ENCODE results near the gene XXYLT1.

The XXYLT1 gene

DNA sequence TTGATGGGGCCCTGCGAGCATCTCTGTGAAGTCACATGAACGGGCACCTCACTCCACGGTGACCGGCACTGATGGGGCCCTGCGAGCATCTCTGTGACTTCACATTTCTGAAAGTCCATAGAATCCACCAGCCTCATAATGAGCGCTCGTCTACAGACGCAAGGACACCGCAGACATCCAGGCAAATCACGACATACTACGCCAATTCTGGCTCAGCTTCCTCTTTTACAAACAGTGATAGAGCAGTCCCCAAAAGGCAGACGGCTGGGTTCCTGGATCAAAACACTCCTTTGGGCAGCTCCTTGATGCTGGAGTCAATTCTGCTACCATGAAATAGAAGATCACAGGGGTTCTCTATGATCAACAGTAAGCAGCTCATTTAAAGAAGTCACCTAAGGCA, 125.4 kb downstream of the XXYLT1 start:
- H3K9ac ChIP-seq (ENCODE audit: low read length in 2 of 2), result no peak overlapping the region
- H3K9me3 ChIP-seq (ENCODE audit: control insufficient read depth in 2 of 2, low read length in 2 of 2), result peaks cover 0 to 3% of the 10 kb centered on the region in 2 donors
- no peaks in the 10 kb centered on the region for H3K27me3 ChIP-seq (ENCODE audit: control insufficient read depth in 1 of 2, insufficient read depth in 2 of 2, low read length in 2 of 2)
- H3K4me1 ChIP-seq (ENCODE audit: control insufficient read depth, insufficient read depth, low read length), result peaks cover 10% of the 10 kb centered on the region
- H3K36me3 ChIP-seq (ENCODE audit: control insufficient read depth in 2 of 2, insufficient read depth in 2 of 2, low read length in 2 of 2), result no peaks in the 10 kb centered on the region
- H3K4me3 ChIP-seq (ENCODE audit: low read length in 2 of 2), result no peak overlapping the region
- H3K27ac ChIP-seq (ENCODE audit: low read length), result no peak overlapping the region

DNA sequence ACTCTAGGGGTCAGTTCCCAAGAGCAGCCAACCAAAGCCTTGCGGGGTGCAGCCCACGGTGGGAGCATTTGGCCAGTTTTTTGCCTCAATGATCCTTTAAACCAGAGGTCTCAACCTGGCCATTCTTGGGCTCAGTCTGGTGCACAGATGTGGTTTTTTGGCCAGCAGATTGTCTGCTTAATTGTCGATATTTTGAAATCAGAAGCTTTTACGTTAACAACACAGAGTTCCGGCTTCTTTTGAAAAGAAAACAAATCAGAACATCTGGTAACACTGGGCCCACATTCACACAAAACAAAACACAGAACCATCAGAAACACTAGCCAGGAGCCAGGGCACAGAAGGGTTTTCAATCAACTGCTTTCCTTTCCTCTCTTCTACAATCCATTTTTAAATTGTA, 127.7 kb downstream of the XXYLT1 start:
- peaks cover 5% of the 10 kb centered on the region for H3K4me1 ChIP-seq (ENCODE audit: control insufficient read depth, insufficient read depth, low read length)
- no peaks in the 10 kb centered on the region for H3K36me3 ChIP-seq (ENCODE audit: control insufficient read depth in 2 of 2, insufficient read depth in 2 of 2, low read length in 2 of 2)
- no peaks in the 10 kb centered on the region for H3K27me3 ChIP-seq (ENCODE audit: control insufficient read depth in 1 of 2, insufficient read depth in 2 of 2, low read length in 2 of 2)
- H3K27ac ChIP-seq (ENCODE audit: low read length), result no peak overlapping the region
- H3K9me3 ChIP-seq (ENCODE audit: control insufficient read depth in 2 of 2, low read length in 2 of 2), result peaks cover 0 to 3% of the 10 kb centered on the region in 2 donors
- no peak overlapping the region for H3K9ac ChIP-seq (ENCODE audit: low read length in 2 of 2)
- H3K4me3 ChIP-seq (ENCODE audit: low read length in 2 of 2), result no peak overlapping the region

DNA sequence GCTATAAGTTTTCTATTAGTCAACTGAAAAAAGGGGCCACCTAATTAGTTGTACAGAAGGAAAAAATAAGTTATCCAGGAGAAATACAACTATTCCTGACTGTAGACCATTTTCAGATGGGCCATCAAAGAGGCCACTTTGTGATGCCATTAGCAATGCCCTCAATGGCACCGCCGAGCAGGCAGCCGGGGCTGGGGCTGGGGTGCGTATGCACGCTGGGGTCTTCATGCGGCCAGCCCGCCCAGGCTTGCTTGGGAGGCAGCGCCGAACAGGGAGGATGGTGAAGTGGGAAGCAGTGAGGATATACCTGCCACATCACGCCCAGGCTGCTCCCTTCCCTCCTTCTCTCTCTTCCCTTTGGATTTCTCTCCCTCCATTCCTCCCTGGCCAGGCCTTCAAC, 128.4 kb downstream of the XXYLT1 start:
- H3K9ac ChIP-seq (ENCODE audit: low read length in 2 of 2), result no peak overlapping the region
- no peaks in the 10 kb centered on the region for H3K27me3 ChIP-seq (ENCODE audit: control insufficient read depth in 1 of 2, insufficient read depth in 2 of 2, low read length in 2 of 2)
- H3K9me3 ChIP-seq (ENCODE audit: control insufficient read depth in 2 of 2, low read length in 2 of 2), result peaks cover 0 to 3% of the 10 kb centered on the region in 2 donors
- H3K36me3 ChIP-seq (ENCODE audit: control insufficient read depth in 2 of 2, insufficient read depth in 2 of 2, low read length in 2 of 2), result no peaks in the 10 kb centered on the region
- no peak overlapping the region for H3K4me3 ChIP-seq (ENCODE audit: low read length in 2 of 2)
- H3K27ac ChIP-seq (ENCODE audit: low read length), result no peak overlapping the region
- H3K4me1 ChIP-seq (ENCODE audit: control insufficient read depth, insufficient read depth, low read length), result peaks cover 5% of the 10 kb centered on the region

GRCh38 chr3:195140816-195141793, 129.9 kb downstream of the XXYLT1 start:
- H3K9ac ChIP-seq (ENCODE audit: low read length in 2 of 2), result no peak overlapping the region
- H3K27me3 ChIP-seq (ENCODE audit: control insufficient read depth in 1 of 2, insufficient read depth in 2 of 2, low read length in 2 of 2), result no peaks in the 10 kb centered on the region
- no peak overlapping the region for H3K4me3 ChIP-seq (ENCODE audit: low read length in 2 of 2)
- no peaks in the 10 kb centered on the region for H3K36me3 ChIP-seq (ENCODE audit: control insufficient read depth in 2 of 2, insufficient read depth in 2 of 2, low read length in 2 of 2)
- no peak overlapping the region for H3K27ac ChIP-seq (ENCODE audit: low read length)
- peaks cover 5% of the 10 kb centered on the region for H3K4me1 ChIP-seq (ENCODE audit: control insufficient read depth, insufficient read depth, low read length)
- peaks cover 0 to 3% of the 10 kb centered on the region in 2 donors for H3K9me3 ChIP-seq (ENCODE audit: control insufficient read depth in 2 of 2, low read length in 2 of 2)

DNA sequence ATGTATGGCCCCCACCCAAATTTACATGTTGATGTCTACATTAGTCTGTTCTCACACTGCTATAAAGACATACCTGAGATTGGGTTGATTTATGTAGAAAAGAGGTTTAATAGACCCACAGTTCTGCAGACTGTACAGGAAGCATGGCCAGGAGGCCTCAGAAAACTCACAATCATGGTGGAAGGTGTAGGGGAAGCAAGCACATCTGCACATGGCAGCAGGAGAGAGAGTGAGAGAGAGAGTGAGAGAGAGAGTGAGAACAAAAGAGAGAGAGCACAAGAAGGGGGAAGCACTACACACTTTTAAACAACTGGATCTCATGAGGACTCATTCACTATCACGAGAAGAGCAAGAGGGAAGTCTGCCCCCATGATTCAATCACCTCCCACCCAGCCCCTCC, 130.5 kb downstream of the XXYLT1 start:
- peaks cover 5% of the 10 kb centered on the region for H3K4me1 ChIP-seq (ENCODE audit: control insufficient read depth, insufficient read depth, low read length)
- H3K36me3 ChIP-seq (ENCODE audit: control insufficient read depth in 2 of 2, insufficient read depth in 2 of 2, low read length in 2 of 2), result no peaks in the 10 kb centered on the region
- no peak overlapping the region for H3K9ac ChIP-seq (ENCODE audit: low read length in 2 of 2)
- peaks cover 0 to 3% of the 10 kb centered on the region in 2 donors for H3K9me3 ChIP-seq (ENCODE audit: control insufficient read depth in 2 of 2, low read length in 2 of 2)
- no peak overlapping the region for H3K27ac ChIP-seq (ENCODE audit: low read length)
- no peak overlapping the region for H3K4me3 ChIP-seq (ENCODE audit: low read length in 2 of 2)
- H3K27me3 ChIP-seq (ENCODE audit: control insufficient read depth in 1 of 2, insufficient read depth in 2 of 2, low read length in 2 of 2), result no peaks in the 10 kb centered on the region

- H3K4me3 ChIP-seq (ENCODE audit: low read length in 2 of 2), result no peak overlapping the region
- H3K27ac ChIP-seq (ENCODE audit: low read length), result no peak overlapping the region
- H3K9me3 ChIP-seq (ENCODE audit: control insufficient read depth in 2 of 2, low read length in 2 of 2), result peaks cover 0 to 3% of the 10 kb centered on the region in 2 donors
- H3K27me3 ChIP-seq (ENCODE audit: control insufficient read depth in 1 of 2, insufficient read depth in 2 of 2, low read length in 2 of 2), result no peaks in the 10 kb centered on the region
- H3K36me3 ChIP-seq (ENCODE audit: control insufficient read depth in 2 of 2, insufficient read depth in 2 of 2, low read length in 2 of 2), result no peaks in the 10 kb centered on the region
- no peak overlapping the region for H3K9ac ChIP-seq (ENCODE audit: low read length in 2 of 2)
- H3K4me1 ChIP-seq (ENCODE audit: control insufficient read depth, insufficient read depth, low read length), result peaks cover 5% of the 10 kb centered on the region
Observed at GRCh38 chr3:195139876-195140240, 131.1 kb downstream of the XXYLT1 start.

DNA sequence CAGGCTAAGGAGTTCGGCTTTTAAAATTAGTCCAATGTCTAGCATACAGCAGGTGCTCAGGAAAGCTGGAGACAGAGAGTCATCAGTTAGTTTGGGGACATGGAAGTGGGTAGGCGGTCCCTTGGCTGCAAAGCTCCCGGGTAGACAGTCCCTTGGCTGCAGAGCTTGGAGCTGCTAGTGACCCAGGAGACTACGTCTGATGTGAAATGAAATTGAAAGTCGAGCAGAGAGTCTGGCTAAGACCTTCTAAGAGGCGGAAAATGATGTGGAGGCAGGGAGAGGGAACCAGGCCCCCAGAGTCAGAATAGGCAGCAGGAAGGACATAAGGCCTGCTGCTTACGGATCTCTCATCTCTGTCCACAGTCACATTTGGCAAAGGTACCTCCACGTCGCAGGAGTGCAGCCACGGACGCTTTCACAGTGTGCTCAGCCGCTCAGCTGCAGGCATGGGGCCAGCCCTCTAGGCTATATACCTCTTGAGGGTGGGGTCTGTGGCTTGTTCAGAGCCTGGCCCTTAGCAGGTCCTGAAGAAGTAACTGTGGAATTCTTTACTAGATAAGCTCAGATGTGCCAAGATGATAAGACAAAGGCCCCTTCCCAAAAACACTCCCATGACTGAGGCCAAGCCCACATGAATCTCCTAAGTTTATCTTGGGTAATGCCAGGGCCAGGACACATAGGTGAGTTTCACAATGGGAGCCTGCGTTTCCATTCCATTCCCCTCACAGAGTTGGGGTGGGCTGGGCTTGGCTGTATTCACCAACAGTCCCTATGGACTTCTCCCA, 131.7 kb downstream of the XXYLT1 start:
- H3K9ac ChIP-seq (ENCODE audit: low read length in 2 of 2), result no peak overlapping the region
- H3K36me3 ChIP-seq (ENCODE audit: control insufficient read depth in 2 of 2, insufficient read depth in 2 of 2, low read length in 2 of 2), result no peaks in the 10 kb centered on the region
- no peaks in the 10 kb centered on the region for H3K27me3 ChIP-seq (ENCODE audit: control insufficient read depth in 1 of 2, insufficient read depth in 2 of 2, low read length in 2 of 2)
- H3K4me1 ChIP-seq (ENCODE audit: control insufficient read depth, insufficient read depth, low read length), result peaks cover 9% of the 10 kb centered on the region
- peaks cover 0 to 3% of the 10 kb centered on the region in 2 donors for H3K9me3 ChIP-seq (ENCODE audit: control insufficient read depth in 2 of 2, low read length in 2 of 2)
- no peak overlapping the region for H3K4me3 ChIP-seq (ENCODE audit: low read length in 2 of 2)
- H3K27ac ChIP-seq (ENCODE audit: low read length), result no peak overlapping the region

- Histone ChIP-seq H3K9ac (ENCODE audit: low read length in 2 of 2) (no peak overlapping the region), H3K4me1 (ENCODE audit: control insufficient read depth, insufficient read depth, low read length) (peaks cover 23% of the 10 kb centered on the region), H3K27ac (ENCODE audit: low read length) (no peak overlapping the region), H3K36me3 (ENCODE audit: control insufficient read depth in 2 of 2, insufficient read depth in 2 of 2, low read length in 2 of 2) (no peaks in the 10 kb centered on the region), H3K9me3 (ENCODE audit: control insufficient read depth in 2 of 2, low read length in 2 of 2) (peaks cover 0 to 3% of the 10 kb centered on the region in 2 donors), H3K4me3 (ENCODE audit: low read length in 2 of 2) (no peak overlapping the region), H3K27me3 (ENCODE audit: control insufficient read depth in 1 of 2, insufficient read depth in 2 of 2, low read length in 2 of 2) (no peaks in the 10 kb centered on the region)
Observed at GRCh38 chr3:195137638-195138588, 133.0 kb downstream of the XXYLT1 start.

- Histone ChIP-seq H3K27me3 (ENCODE audit: control insufficient read depth in 1 of 2, insufficient read depth in 2 of 2, low read length in 2 of 2) (no peaks in the 10 kb centered on the region), H3K27ac (ENCODE audit: low read length) (no peak overlapping the region), H3K9ac (ENCODE audit: low read length in 2 of 2) (no peak overlapping the region), H3K4me1 (ENCODE audit: control insufficient read depth, insufficient read depth, low read length) (peaks cover 33% of the 10 kb centered on the region), H3K36me3 (ENCODE audit: control insufficient read depth in 2 of 2, insufficient read depth in 2 of 2, low read length in 2 of 2) (no peaks in the 10 kb centered on the region), H3K4me3 (ENCODE audit: low read length in 2 of 2) (no peak overlapping the region), H3K9me3 (ENCODE audit: control insufficient read depth in 2 of 2, low read length in 2 of 2) (peaks cover 0 to 2% of the 10 kb centered on the region in 2 donors)
Observed at GRCh38 chr3:195135917-195136316, 135.0 kb downstream of the XXYLT1 start.

DNA sequence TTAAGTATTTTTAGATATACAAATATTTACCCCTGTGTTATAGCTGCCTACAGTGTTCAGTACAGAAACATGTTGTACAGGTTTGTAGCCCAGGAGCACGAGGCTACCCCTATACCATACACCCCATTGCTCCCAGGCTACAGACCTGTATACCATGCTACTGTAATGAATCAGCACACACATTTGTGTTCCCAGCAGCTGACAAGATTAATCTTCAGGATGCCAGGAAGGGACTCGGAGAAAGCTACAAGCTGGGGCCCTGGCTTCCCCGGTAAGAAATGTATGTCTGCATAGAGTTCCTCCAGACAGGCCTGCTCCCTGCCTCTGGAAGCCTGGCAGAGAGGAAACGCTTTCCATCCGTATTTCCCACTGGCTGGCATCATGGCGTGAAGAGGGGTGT, 136.5 kb downstream of the XXYLT1 start:
- Histone ChIP-seq H3K4me1 (ENCODE audit: control insufficient read depth, insufficient read depth, low read length) (peaks cover 33% of the 10 kb centered on the region), H3K27me3 (ENCODE audit: control insufficient read depth in 1 of 2, insufficient read depth in 2 of 2, low read length in 2 of 2) (no peaks in the 10 kb centered on the region), H3K9me3 (ENCODE audit: control insufficient read depth in 2 of 2, low read length in 2 of 2) (no peaks in the 10 kb centered on the region), H3K36me3 (ENCODE audit: control insufficient read depth in 2 of 2, insufficient read depth in 2 of 2, low read length in 2 of 2) (no peaks in the 10 kb centered on the region), H3K27ac (ENCODE audit: low read length) (peak overlapping the region; percentile 82), H3K4me3 (ENCODE audit: low read length in 2 of 2) (no peak overlapping the region), H3K9ac (ENCODE audit: low read length in 2 of 2) (peak overlapping the region; percentile 21 to 42)

All from stomach smooth muscle (tissue), 2 donors.